A549 (cell line): ENCODE measurements around the gene NSD1.

Source experiments
- BHLHE40 ChIP-seq: IDR thresholded peaks from 2 replicates; pipeline ENCODE4 v1.6.1; 2012; ENCODE audit warnings: low read depth, low read length, inconsistent platforms
- CEBPB ChIP-seq, 2 experiments: fragments of >200 bp in 1 of 2; sonication (Bioruptor Twin) in 1 of 2; formaldehyde crosslinking in 1 of 2; IDR thresholded peaks; 2 replicates each; pipeline ENCODE4 v1.6.1; 2012 to 2016
- CTCF ChIP-seq: fragments of >200 bp; sonication (Bioruptor Twin); formaldehyde crosslinking; IDR thresholded peaks from 3 replicates; pipeline ENCODE4 v1.5.1; 2016
- JUN ChIP-seq, 2 experiments: fragments of >200 bp; sonication (Bioruptor Twin); formaldehyde crosslinking; IDR thresholded peaks; 2 replicates in 1 of 2; 3 replicates in 1 of 2; pipeline ENCODE4 v1.6.1; 2016 to 2017
- KDM1A ChIP-seq: fragments of 200-600 bp; sonication (generic); IDR thresholded peaks from 2 replicates; pipeline ENCODE4 v1.6.1; 2016; ENCODE audit warnings: low read depth, mild to moderate bottlenecking
- NPAS2 ChIP-seq: fragments of 250-450 bp; sonication (Bioruptor Pico); IDR thresholded peaks from 2 replicates; pipeline ENCODE4 v1.8.0; 2022; ENCODE audit warnings: mild to moderate bottlenecking, moderate library complexity, borderline replicate concordance
- ZSCAN20 ChIP-seq: fragments of 250-450 bp; sonication (Bioruptor Pico); IDR thresholded peaks from 2 replicates; pipeline ENCODE4 v1.8.0; 2022; ENCODE audit warnings: mild to moderate bottlenecking, moderate library complexity

- TF ChIP-seq JUN (IDR thresholded peaks at IDR 0.05) = no peak
- TF ChIP-seq CTCF = no peak
- no peak for TF ChIP-seq NPAS2 (CRISPR knock-in tag)
- no peak for TF ChIP-seq KDM1A
- no peak for TF ChIP-seq BHLHE40
- no peak for TF ChIP-seq CEBPB (IDR thresholded peaks at IDR 0.05)
- TF ChIP-seq ZSCAN20 = no peak
These were observed 216.2 kb downstream of the NSD1 start for GRCh38 chr5:177349762-177350161.
